ENCODE data around the gene SNX1.

SNX1 gene

DNA sequence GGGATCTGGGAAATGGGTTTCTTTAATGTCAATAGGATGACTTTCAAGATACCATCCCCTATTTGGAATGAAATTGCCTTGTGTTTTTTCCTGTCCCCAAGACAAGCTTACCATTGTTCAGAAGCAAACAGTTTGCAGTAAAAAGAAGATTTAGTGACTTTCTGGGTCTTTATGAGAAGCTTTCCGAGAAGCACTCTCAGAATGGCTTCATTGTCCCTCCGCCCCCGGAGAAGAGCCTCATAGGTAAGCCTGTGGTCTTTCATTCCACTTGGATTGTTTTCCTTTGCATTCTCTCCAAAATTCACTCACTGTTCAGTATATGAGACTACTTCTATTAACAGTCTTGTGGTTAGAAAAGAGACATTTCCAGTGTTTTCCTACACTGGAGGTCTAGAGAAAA lies 30.2 kb downstream of the SNX1 start:
- no peaks in the 10 kb centered on the region for H3K4me1 ChIP-seq (ENCODE audit: control insufficient read depth, insufficient read depth, low read depth, low read length)
- no peak overlapping the region for H3K4me2 ChIP-seq (ENCODE audit: low read length, poor library complexity, severe bottlenecking)
- H3K27me3 ChIP-seq (ENCODE audit: control insufficient read depth in 1 of 2, insufficient read depth in 1 of 2, low read length in 2 of 2), result no peaks in the 10 kb centered on the region
- no peak overlapping the region for H2BK120ac ChIP-seq (ENCODE audit: low read depth, low read length)
- no peak overlapping the region for H3K27ac ChIP-seq (ENCODE audit: low read length, poor library complexity, severe bottlenecking)
- no peak overlapping the region for H4K91ac ChIP-seq (ENCODE audit: low read length)
- no peak overlapping the region for H3K4ac ChIP-seq (ENCODE audit: low read depth in 1 of 2, low read length in 2 of 2)
- no peak overlapping the region for H2BK5ac ChIP-seq (ENCODE audit: low read depth, low read length, poor library complexity, severe bottlenecking)
- no peak overlapping the region for H2AFZ ChIP-seq (ENCODE audit: low read depth, low read length)
- no peak for DNase-seq
- H2AK5ac ChIP-seq (ENCODE audit: low read length, severe bottlenecking), result no peak overlapping the region
- H3K9me3 ChIP-seq (ENCODE audit: control insufficient read depth, low read length), result no peaks in the 10 kb centered on the region
- no peak overlapping the region for H3K4me3 ChIP-seq (ENCODE audit: insufficient read depth in 1 of 2, low read depth in 1 of 2, low read length in 2 of 2)
- WGBS, result 67% methylated on average over 3 of the region's 3 CpGs
- H2BK12ac ChIP-seq (ENCODE audit: low read length in 2 of 2), result no peak overlapping the region
- no peak overlapping the region for H3K9ac ChIP-seq (ENCODE audit: low read length)
- H3K14ac ChIP-seq (ENCODE audit: low read length in 2 of 2), result no peak overlapping the region
- H4K8ac ChIP-seq (ENCODE audit: low read length), result no peak overlapping the region
- no peak overlapping the region for H3K23ac ChIP-seq (ENCODE audit: low read length in 2 of 2)
- H3K79me1 ChIP-seq (replicated peaks; ENCODE audit: low read length, poor library complexity, severe bottlenecking), result peaks cover 16% of the 10 kb centered on the region
- no peak overlapping the region for H2BK15ac ChIP-seq (ENCODE audit: low read depth, poor library complexity, severe bottlenecking)
- no peak overlapping the region for H3K18ac ChIP-seq (ENCODE audit: low read depth in 1 of 2, low read length in 2 of 2)
- peaks cover 31 to 88% of the 10 kb centered on the region in 2 experiments for H3K36me3 ChIP-seq (ENCODE audit: control insufficient read depth in 1 of 2, insufficient read depth in 2 of 2, low read depth in 1 of 2, low read length in 2 of 2)

DNA sequence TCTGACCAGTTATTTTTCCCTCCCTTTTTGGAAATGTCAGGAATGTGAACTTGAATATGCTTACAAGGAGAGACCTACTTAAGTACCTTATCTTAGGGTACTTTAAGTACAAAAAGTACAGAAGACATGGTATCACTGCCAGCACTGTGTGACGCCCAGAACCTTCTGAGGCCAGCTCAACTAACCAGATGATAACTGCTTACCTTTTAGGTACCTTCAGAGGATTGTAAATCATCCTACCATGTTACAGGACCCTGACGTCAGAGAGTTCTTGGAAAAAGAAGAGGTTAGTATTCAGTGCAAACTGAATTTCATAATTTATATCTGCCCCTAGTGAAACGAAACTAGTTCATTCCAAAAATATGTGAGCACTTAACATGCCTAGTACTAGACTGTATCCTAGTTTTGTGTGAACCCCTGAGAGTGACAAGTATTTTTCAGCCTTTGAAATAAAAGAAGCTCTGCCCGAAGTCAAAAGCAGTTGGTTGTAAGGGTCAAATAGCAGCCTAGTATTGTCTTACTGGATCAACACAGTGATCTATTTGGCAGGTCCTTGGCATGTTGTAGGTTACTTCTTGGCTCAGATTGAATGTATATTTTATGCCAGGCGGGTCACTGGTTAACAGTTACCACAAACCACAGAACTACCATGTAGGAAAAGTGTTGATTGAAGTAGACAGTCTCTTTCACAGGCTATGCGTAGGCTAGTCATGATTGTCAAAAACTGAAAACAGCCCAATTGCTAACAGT lies 31.9 kb downstream of the SNX1 start:
- H3K14ac ChIP-seq (ENCODE audit: low read length in 2 of 2), result no peak overlapping the region
- no peak overlapping the region for H2BK12ac ChIP-seq (ENCODE audit: low read length in 2 of 2)
- no peak overlapping the region for H2BK120ac ChIP-seq (ENCODE audit: low read depth, low read length)
- H4K91ac ChIP-seq (ENCODE audit: low read length), result no peak overlapping the region
- H3K9ac ChIP-seq (ENCODE audit: low read length), result no peak overlapping the region
- no peak overlapping the region for H2AK5ac ChIP-seq (ENCODE audit: low read length, severe bottlenecking)
- no peak overlapping the region for H2BK5ac ChIP-seq (ENCODE audit: low read depth, low read length, poor library complexity, severe bottlenecking)
- H3K79me1 ChIP-seq (replicated peaks; ENCODE audit: low read length, poor library complexity, severe bottlenecking), result peaks cover 17% of the 10 kb centered on the region
- no peaks in the 10 kb centered on the region for H3K27me3 ChIP-seq (ENCODE audit: control insufficient read depth in 1 of 2, insufficient read depth in 1 of 2, low read length in 2 of 2)
- H4K8ac ChIP-seq (ENCODE audit: low read length), result no peak overlapping the region
- H3K4ac ChIP-seq (ENCODE audit: low read depth in 1 of 2, low read length in 2 of 2), result no peak overlapping the region
- peaks cover 40 to 88% of the 10 kb centered on the region in 2 experiments for H3K36me3 ChIP-seq (ENCODE audit: control insufficient read depth in 1 of 2, insufficient read depth in 2 of 2, low read depth in 1 of 2, low read length in 2 of 2)
- WGBS, result 85% methylated on average over 2 of the region's 6 CpGs
- H3K9me3 ChIP-seq (ENCODE audit: control insufficient read depth, low read length), result no peaks in the 10 kb centered on the region
- no peak overlapping the region for H2AFZ ChIP-seq (ENCODE audit: low read depth, low read length)
- no peaks in the 10 kb centered on the region for H3K4me1 ChIP-seq (ENCODE audit: control insufficient read depth, insufficient read depth, low read depth, low read length)
- no peak overlapping the region for H3K23ac ChIP-seq (ENCODE audit: low read length in 2 of 2)
- DNase-seq, result no peak
- no peak overlapping the region for H3K4me3 ChIP-seq (ENCODE audit: insufficient read depth in 1 of 2, low read depth in 1 of 2, low read length in 2 of 2)
- no peak overlapping the region for H2BK15ac ChIP-seq (ENCODE audit: low read depth, poor library complexity, severe bottlenecking)
- no peak overlapping the region for H3K4me2 ChIP-seq (ENCODE audit: low read length, poor library complexity, severe bottlenecking)
- H3K27ac ChIP-seq (ENCODE audit: low read length, poor library complexity, severe bottlenecking), result no peak overlapping the region
- no peak overlapping the region for H3K18ac ChIP-seq (ENCODE audit: low read depth in 1 of 2, low read length in 2 of 2)

DNA sequence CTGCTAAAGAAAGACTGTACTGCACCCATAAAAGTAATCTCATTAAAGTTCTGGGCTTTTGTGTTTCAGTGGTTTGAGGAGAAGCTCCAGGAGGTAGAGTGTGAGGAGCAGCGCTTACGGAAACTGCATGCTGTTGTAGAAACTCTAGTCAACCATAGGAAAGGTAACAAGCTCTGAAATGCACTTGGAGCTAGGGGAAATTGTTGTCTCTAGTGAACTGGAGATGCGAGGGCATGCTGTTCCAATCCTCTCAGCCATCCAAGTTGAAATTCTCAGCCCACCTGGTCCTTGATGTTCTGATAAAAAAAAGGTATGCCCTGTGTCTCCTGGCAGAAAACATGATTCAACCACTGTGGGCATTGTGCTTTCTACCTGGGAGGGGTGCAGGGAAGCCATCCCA lies 34.4 kb downstream of the SNX1 start:
- Histone ChIP-seq H2BK15ac (ENCODE audit: low read depth, poor library complexity, severe bottlenecking) (no peak overlapping the region), H2BK120ac (ENCODE audit: low read depth, low read length) (no peak overlapping the region), H3K4me3 (ENCODE audit: insufficient read depth in 1 of 2, low read depth in 1 of 2, low read length in 2 of 2) (no peak overlapping the region), H3K4me2 (ENCODE audit: low read length, poor library complexity, severe bottlenecking) (no peak overlapping the region), H3K23ac (ENCODE audit: low read length in 2 of 2) (no peak overlapping the region), H4K8ac (ENCODE audit: low read length) (no peak overlapping the region), H2BK5ac (ENCODE audit: low read depth, low read length, poor library complexity, severe bottlenecking) (no peak overlapping the region), H3K4ac (ENCODE audit: low read depth in 1 of 2, low read length in 2 of 2) (no peak overlapping the region), H4K91ac (ENCODE audit: low read length) (no peak overlapping the region), H2AFZ (ENCODE audit: low read depth, low read length) (no peak overlapping the region), H3K14ac (ENCODE audit: low read length in 2 of 2) (no peak overlapping the region), H2BK12ac (ENCODE audit: low read length in 2 of 2) (no peak overlapping the region), H3K27me3 (ENCODE audit: control insufficient read depth in 1 of 2, insufficient read depth in 1 of 2, low read length in 2 of 2) (no peaks in the 10 kb centered on the region), H3K27ac (ENCODE audit: low read length, poor library complexity, severe bottlenecking) (no peak overlapping the region), H3K36me3 (ENCODE audit: control insufficient read depth in 1 of 2, insufficient read depth in 2 of 2, low read depth in 1 of 2, low read length in 2 of 2) (peaks cover 56 to 89% of the 10 kb centered on the region in 2 experiments), H3K79me1 (replicated peaks; ENCODE audit: low read length, poor library complexity, severe bottlenecking) (peaks cover 20% of the 10 kb centered on the region), H3K9ac (ENCODE audit: low read length) (no peak overlapping the region), H3K9me3 (ENCODE audit: control insufficient read depth, low read length) (no peaks in the 10 kb centered on the region), H2AK5ac (ENCODE audit: low read length, severe bottlenecking) (no peak overlapping the region), H3K4me1 (ENCODE audit: control insufficient read depth, insufficient read depth, low read depth, low read length) (peaks cover 5% of the 10 kb centered on the region), H3K18ac (ENCODE audit: low read depth in 1 of 2, low read length in 2 of 2) (no peak overlapping the region)
- DNase-seq, result no peak
- 97% methylated on average over 2 of the region's 3 CpGs for WGBS

DNA sequence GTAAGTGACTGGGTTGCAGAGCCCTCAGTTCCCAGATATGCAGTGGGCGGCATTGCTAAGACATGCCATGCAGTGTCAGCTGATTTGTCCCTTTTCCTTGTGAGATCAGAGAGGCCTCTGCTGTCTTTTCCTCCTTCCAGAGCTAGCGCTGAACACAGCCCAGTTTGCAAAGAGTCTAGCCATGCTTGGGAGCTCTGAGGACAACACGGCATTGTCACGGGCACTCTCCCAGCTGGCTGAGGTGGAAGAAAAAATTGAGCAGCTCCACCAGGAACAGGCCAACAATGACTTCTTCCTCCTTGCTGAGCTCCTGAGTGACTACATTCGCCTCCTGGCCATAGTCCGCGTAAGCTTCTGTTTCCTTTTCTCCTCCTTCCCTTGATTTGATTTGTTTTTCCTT lies 35.8 kb downstream of the SNX1 start:
- Histone ChIP-seq H2BK15ac (ENCODE audit: low read depth, poor library complexity, severe bottlenecking) (no peak overlapping the region), H3K79me1 (replicated peaks; ENCODE audit: low read length, poor library complexity, severe bottlenecking) (peaks cover 20% of the 10 kb centered on the region), H2BK5ac (ENCODE audit: low read depth, low read length, poor library complexity, severe bottlenecking) (no peak overlapping the region), H3K4me2 (ENCODE audit: low read length, poor library complexity, severe bottlenecking) (no peak overlapping the region), H3K18ac (ENCODE audit: low read depth in 1 of 2, low read length in 2 of 2) (no peak overlapping the region), H2BK120ac (ENCODE audit: low read depth, low read length) (no peak overlapping the region), H3K9ac (ENCODE audit: low read length) (no peak overlapping the region), H4K8ac (ENCODE audit: low read length) (no peak overlapping the region), H2AK5ac (ENCODE audit: low read length, severe bottlenecking) (no peak overlapping the region), H2BK12ac (ENCODE audit: low read length in 2 of 2) (no peak overlapping the region), H3K27ac (ENCODE audit: low read length, poor library complexity, severe bottlenecking) (no peak overlapping the region), H2AFZ (ENCODE audit: low read depth, low read length) (no peak overlapping the region), H4K91ac (ENCODE audit: low read length) (no peak overlapping the region), H3K27me3 (ENCODE audit: control insufficient read depth in 1 of 2, insufficient read depth in 1 of 2, low read length in 2 of 2) (no peaks in the 10 kb centered on the region), H3K23ac (ENCODE audit: low read length in 2 of 2) (no peak overlapping the region), H3K9me3 (ENCODE audit: control insufficient read depth, low read length) (no peaks in the 10 kb centered on the region), H3K4me1 (ENCODE audit: control insufficient read depth, insufficient read depth, low read depth, low read length) (peaks cover 5% of the 10 kb centered on the region), H3K14ac (ENCODE audit: low read length in 2 of 2) (no peak overlapping the region), H3K4ac (ENCODE audit: low read depth in 1 of 2, low read length in 2 of 2) (no peak overlapping the region), H3K36me3 (ENCODE audit: control insufficient read depth in 1 of 2, insufficient read depth in 2 of 2, low read depth in 1 of 2, low read length in 2 of 2) (peaks cover 67 to 89% of the 10 kb centered on the region in 2 experiments), H3K4me3 (ENCODE audit: insufficient read depth in 1 of 2, low read depth in 1 of 2, low read length in 2 of 2) (no peak overlapping the region)
- 96% methylated on average over 7 of the region's 7 CpGs for WGBS
- DNase-seq, result no peak

Measured in mesenchymal stem cell (in vitro differentiated cells and primary cell).